GM12864 (cell line): ENCODE results near the gene NATD1.
A peak's percentile ranks its signal among the peaks of the same experiment; 100 is the strongest.

Source experiments
- DNase-seq: peaks from one replicate; pipeline ENCODE4 v3.0.0-alpha.2; 2011; ENCODE audit warnings: low read depth
- H3K4me3 ChIP-seq: 2 replicates; pipeline ENCODE4 v1.5.1; 2011; ENCODE audit warnings: mild to moderate bottlenecking, low read depth, low read length, control low read depth
- CTCF ChIP-seq: IDR thresholded peaks from 2 replicates; pipeline ENCODE4 v1.5.1; 2011; ENCODE audit warnings: low read depth, mild to moderate bottlenecking, moderate library complexity, low read length, control low read depth, inconsistent platforms; ENCODE audit errors: missing control alignments

The NATD1 gene

GRCh38 chr17:21285164-21286065 lies 32.2 kb upstream of the NATD1 start:
- peak overlapping the region; percentile 88 for H3K4me3 ChIP-seq
- no peak for TF ChIP-seq CTCF
- no peak for DNase-seq

GRCh38 chr17:21284319-21285163 lies 31.3 kb upstream of the NATD1 start, which contains the start of gene MAP2K3:
MAP2K3 (plus strand) TSS chr17:21284711; CDS start chr17:21284921, 210 bp downstream.
- TF ChIP-seq CTCF, result no peak
- peak; percentile 95 for DNase-seq
- peak within 1 kb of the TSS; percentile 88 for H3K4me3 ChIP-seq

- peak overlapping the region; percentile 45 for H3K4me3 ChIP-seq
- no peak for TF ChIP-seq CTCF
- no peak for DNase-seq
Observed at GRCh38 chr17:21283482-21284318, 30.5 kb upstream of the NATD1 start.

GRCh38 chr17:21282850-21283249 lies 29.6 kb upstream of the NATD1 start:
- DNase-seq, result no peak

GRCh38 chr17:21282231-21282630 lies 29.0 kb upstream of the NATD1 start:
- TF ChIP-seq CTCF, result no peak
- no peak for DNase-seq
- H3K4me3 ChIP-seq, result no peak overlapping the region

More at GRCh38 chr17:21282850-21283249, 29.6 kb upstream of the NATD1 start:
- no peak overlapping the region for H3K4me3 ChIP-seq
- no peak for TF ChIP-seq CTCF

GRCh38 chr17:21280081-21280518 lies 26.9 kb upstream of the NATD1 start:
- no peak for DNase-seq
- TF ChIP-seq CTCF, result peak; percentile 99
- no peak overlapping the region for H3K4me3 ChIP-seq
